Measurements from ENCODE around the gene DMRTC2.

- no peak for TF ChIP-seq CREB1 (IDR thresholded peaks at IDR 0.05)
- no peak for TF ChIP-seq EP300 (IDR thresholded peaks at IDR 0.05; ENCODE audit: borderline replicate concordance in 1 of 2, low read depth in 2 of 2, low read length in 2 of 2)
- TF ChIP-seq TBP (IDR thresholded peaks at IDR 0.05; ENCODE audit: low read depth, low read length): no peak
- TF ChIP-seq E2F6 (IDR thresholded peaks at IDR 0.05): no peak
- TF ChIP-seq, protein P1, sequence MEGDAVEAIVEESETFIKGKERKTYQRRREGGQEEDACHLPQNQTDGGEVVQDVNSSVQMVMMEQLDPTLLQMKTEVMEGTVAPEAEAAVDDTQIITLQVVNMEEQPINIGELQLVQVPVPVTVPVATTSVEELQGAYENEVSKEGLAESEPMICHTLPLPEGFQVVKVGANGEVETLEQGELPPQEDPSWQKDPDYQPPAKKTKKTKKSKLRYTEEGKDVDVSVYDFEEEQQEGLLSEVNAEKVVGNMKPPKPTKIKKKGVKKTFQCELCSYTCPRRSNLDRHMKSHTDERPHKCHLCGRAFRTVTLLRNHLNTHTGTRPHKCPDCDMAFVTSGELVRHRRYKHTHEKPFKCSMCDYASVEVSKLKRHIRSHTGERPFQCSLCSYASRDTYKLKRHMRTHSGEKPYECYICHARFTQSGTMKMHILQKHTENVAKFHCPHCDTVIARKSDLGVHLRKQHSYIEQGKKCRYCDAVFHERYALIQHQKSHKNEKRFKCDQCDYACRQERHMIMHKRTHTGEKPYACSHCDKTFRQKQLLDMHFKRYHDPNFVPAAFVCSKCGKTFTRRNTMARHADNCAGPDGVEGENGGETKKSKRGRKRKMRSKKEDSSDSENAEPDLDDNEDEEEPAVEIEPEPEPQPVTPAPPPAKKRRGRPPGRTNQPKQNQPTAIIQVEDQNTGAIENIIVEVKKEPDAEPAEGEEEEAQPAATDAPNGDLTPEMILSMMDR (IDR thresholded peaks at IDR 0.05; ENCODE audit: control extremely low read depth in 1 of 3, insufficient read depth in 1 of 3, low read depth in 1 of 3, low read length in 3 of 3): no peak
- TF ChIP-seq POLR2A (IDR thresholded peaks at IDR 0.05; ENCODE audit: control extremely low read depth in 1 of 2, low read depth in 2 of 2, low read length in 2 of 2): no peak
- no peak for TF ChIP-seq SP4 (IDR thresholded peaks at IDR 0.05; ENCODE audit: low read length)
- no peak for TF ChIP-seq TEAD4 (IDR thresholded peaks at IDR 0.05; ENCODE audit: low read depth, low read length)
- TF ChIP-seq YY1 (IDR thresholded peaks at IDR 0.05; ENCODE audit: low read depth, low read length): no peak
- no peak for TF ChIP-seq SRF (IDR thresholded peaks at IDR 0.05; ENCODE audit: low read depth, low read length)
- no peak for TF ChIP-seq POLR2AphosphoS5 (IDR thresholded peaks at IDR 0.05; ENCODE audit: low read depth, low read length)
- TF ChIP-seq NRF1 (IDR thresholded peaks at IDR 0.05; ENCODE audit: low read depth, low read length): no peak
- no peak for TF ChIP-seq KDM1A (IDR thresholded peaks at IDR 0.05; ENCODE audit: borderline replicate concordance, low read length)
- TF ChIP-seq, protein P2, sequence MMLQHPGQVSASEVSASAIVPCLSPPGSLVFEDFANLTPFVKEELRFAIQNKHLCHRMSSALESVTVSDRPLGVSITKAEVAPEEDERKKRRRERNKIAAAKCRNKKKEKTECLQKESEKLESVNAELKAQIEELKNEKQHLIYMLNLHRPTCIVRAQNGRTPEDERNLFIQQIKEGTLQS (IDR thresholded peaks at IDR 0.05; ENCODE audit: insufficient read depth, low read depth, low read length): no peak
Observed at GRCh38 chr19:41815301-41815700, 29.5 kb upstream of the DMRTC2 start.
